PC-3 (cell line): ENCODE results near the gene SSU72. TPM values are rescaled to one million over a fixed set of nuclear protein-coding genes. Genes with fewer than 3 reads are reported as not detected.

Source experiments
- ATAC-seq: fragments of 200-7000 bp; cut with Tn5 transposase; 2 replicates; pipeline ENCODE4 v1.9.1; 2020; ENCODE audit warnings: mild to moderate bottlenecking, moderate library complexity
- BruUV-seq: library from RNA; stranded (reverse); fragments of 400-500 nt; replicated peaks from 2 replicates; lab custom pipeline; 2021; lab: Mats Ljungman, UMichigan
- CTCF ChIA-PET: fragments of 300-600 bp; sonication (Branson Sonifier 250); formaldehyde crosslinking; loops from one replicate; lab custom pipeline; 2022; ENCODE audit warnings: antibody characterized with exemption; lab: Charles Lee
- POLR2A ChIA-PET: fragments of 300-600 bp; sonication (Branson Sonifier 250); formaldehyde crosslinking; loops from one replicate; lab custom pipeline; 2022; ENCODE audit warnings: antibody characterized with exemption; ENCODE audit not compliant: unreplicated experiment; lab: Charles Lee
- DNase-seq: peaks from one replicate; pipeline ENCODE4 v3.0.0-alpha.2; 2015
- H2AFZ ChIP-seq: fragments of 300-600 bp; sonication (generic); 2 replicates; pipeline ENCODE4 v1.6.0; 2016; ENCODE audit warnings: antibody characterized with exemption, low read length
- H3F3A ChIP-seq: fragments of 300-600 bp; sonication (generic); one replicate; pipeline ENCODE4 v1.6.0; 2017; ENCODE audit warnings: antibody characterized with exemption, low read length, control low read depth, mild to moderate bottlenecking; ENCODE audit not compliant: unreplicated experiment
- H3K27ac ChIP-seq: fragments of 300-600 bp; sonication (generic); 2 replicates; pipeline ENCODE4 v1.5.1; 2016; ENCODE audit warnings: mild to moderate bottlenecking, low read length
- H3K27me3 ChIP-seq: fragments of 300-600 bp; sonication (generic); 2 replicates; pipeline ENCODE4 v1.6.1; 2016; ENCODE audit warnings: low read length, mixed read lengths
- H3K36me3 ChIP-seq: fragments of 300-600 bp; sonication (generic); 2 replicates; pipeline ENCODE4 v1.6.1; 2016; ENCODE audit warnings: low read depth, mixed run types, low read length, mixed read lengths
- H3K4me1 ChIP-seq: fragments of 300-600 bp; sonication (generic); 2 replicates; pipeline ENCODE4 v1.5.1; 2016; ENCODE audit warnings: low read length; ENCODE audit not compliant: insufficient read depth
- H3K4me2 ChIP-seq: fragments of 300-600 bp; sonication (generic); 2 replicates; pipeline ENCODE4 v1.6.0; 2016; ENCODE audit warnings: low read length
- H3K4me3 ChIP-seq: fragments of 300-600 bp; sonication (generic); 2 replicates; pipeline ENCODE4 v1.5.1; 2016; ENCODE audit warnings: mild to moderate bottlenecking, low read length, mixed read lengths
- H3K79me2 ChIP-seq: fragments of 300-600 bp; sonication (generic); 2 replicates; pipeline ENCODE4 v1.6.1; 2017; ENCODE audit warnings: low read length, mixed read lengths
- H3K9ac ChIP-seq: fragments of 300-600 bp; sonication (generic); 2 replicates; pipeline ENCODE4 v1.6.0; 2016; ENCODE audit warnings: mild to moderate bottlenecking, low read length
- H3K9me2 ChIP-seq: fragments of 300-600 bp; sonication (generic); replicated peaks from 2 replicates; pipeline ENCODE4 v1.6.1; 2016; ENCODE audit warnings: mixed run types, low read length, mixed read lengths
- H3K9me3 ChIP-seq: fragments of 300-600 bp; sonication (generic); 2 replicates; pipeline ENCODE4 v1.6.1; 2016; ENCODE audit warnings: low read length, mixed read lengths
- H4K20me1 ChIP-seq: fragments of 300-600 bp; sonication (generic); 2 replicates; pipeline ENCODE4 v1.6.1; 2016; ENCODE audit warnings: low read length, mixed read lengths
- EZH2 ChIP-seq: fragments of 300-600 bp; sonication (generic); IDR thresholded peaks from one replicate; pipeline ENCODE4 v1.6.1; 2017; ENCODE audit warnings: antibody characterized with exemption, mild to moderate bottlenecking, low read length; ENCODE audit not compliant: unreplicated experiment
- EZH2phosphoT487 ChIP-seq: fragments of 300-600 bp; sonication (generic); IDR thresholded peaks from 2 replicates; pipeline ENCODE4 v1.6.1; 2018; ENCODE audit warnings: mild to moderate bottlenecking, antibody characterized with exemption, low read length, borderline replicate concordance
- intact Hi-C: fragments of 100-400 bp; cut with micrococcal nuclease; formaldehyde crosslinking; loops from 2 replicates; pipeline ENCODE4 v1.9.0; 2023
- total RNA-seq: library from RNA; depleted of rRNA; stranded (reverse); fragments of >200 nt; gene quantifications from 2 replicates; pipeline ENCODE4 v1.2.3, GENCODE V29; 2014
- TF ChIP-seq, protein P1 (sequence below): fragments of 300-600 bp; sonication (generic); conservative IDR thresholded peaks from 2 replicates; pipeline ENCODE4 v1.5.1; 2017; ENCODE audit warnings: antibody characterized with exemption, low read depth, mild to moderate bottlenecking, low read length

SSU72 gene
- total RNA-seq, 1 experiment from 2014 or later = 283 TPM

DNA sequence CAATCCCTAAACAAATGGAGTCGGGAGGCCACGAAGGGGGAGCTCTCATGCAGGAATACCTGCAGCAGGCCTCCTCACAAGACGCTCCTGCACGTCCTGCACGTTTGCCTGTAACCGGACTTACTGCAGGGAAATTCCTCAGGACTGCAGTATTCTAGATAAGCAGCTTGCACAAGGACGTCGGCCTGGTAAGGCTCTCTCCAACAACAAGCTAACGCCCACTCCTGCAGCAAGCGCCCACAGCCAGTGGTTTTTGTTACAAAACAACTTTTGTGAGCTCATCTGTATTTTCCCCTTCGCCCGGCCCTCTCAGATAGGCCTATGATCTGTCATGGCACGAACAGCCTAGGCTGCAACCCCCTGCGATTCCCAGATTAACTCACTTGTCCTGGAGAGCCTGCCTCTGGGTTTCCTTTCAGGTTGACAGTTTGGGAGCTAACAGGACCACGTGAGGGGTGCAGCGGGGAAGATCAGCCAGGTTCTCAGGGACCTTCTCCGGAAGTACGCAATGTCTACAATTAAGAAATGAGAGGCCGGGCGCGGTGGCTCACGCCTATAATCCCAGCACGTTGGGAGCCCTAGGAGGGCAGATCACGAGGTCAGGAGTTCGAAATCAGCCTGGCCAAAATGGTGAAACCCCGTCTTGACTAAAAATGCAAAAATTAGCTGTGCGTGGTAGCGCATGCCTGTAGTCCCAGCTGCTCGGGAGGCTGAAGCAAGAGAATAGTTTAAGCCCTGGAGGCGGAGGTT is 39.7 kb upstream of the SSU72 start:
- Histone ChIP-seq H3K36me3 (no peaks in the 10 kb centered on the region; the same call in 1 of the 2 replicates), H3K9ac (peak overlapping the region; percentile 98), H4K20me1 (peaks cover 12% of the 10 kb centered on the region; the same call in 1 of the 2 replicates), H3K79me2 (peaks cover 39% of the 10 kb centered on the region), H3K4me3 (peak overlapping the region; percentile 94), H3K9me3 (no peaks in the 10 kb centered on the region), H3K27me3 (no peaks in the 10 kb centered on the region), H2AFZ (peak overlapping the region; percentile 78), H3K27ac (peak overlapping the region; percentile 97), H3K4me2 (peak overlapping the region; percentile 84), H3F3A (peaks cover 4% of the 10 kb centered on the region), H3K9me2 (no peaks in the 10 kb centered on the region), H3K4me1 (peaks cover 28% of the 10 kb centered on the region)
- CTCF ChIA-PET = interaction anchor here (1.0 kb wide), 1 partner anchor 632 kb away, joined by 4 read pairs; the partner anchor contains the start of gene PERM1
- DNase-seq = peak; percentile 83
- intact Hi-C loops = loop anchor here (10.0 kb wide), 1 partner anchor 550 kb away; no protein-coding TSS in a partner anchor
- ATAC-seq = peak; percentile 0; the same call in 1 of the 2 replicates
- TF ChIP-seq, protein P1, sequence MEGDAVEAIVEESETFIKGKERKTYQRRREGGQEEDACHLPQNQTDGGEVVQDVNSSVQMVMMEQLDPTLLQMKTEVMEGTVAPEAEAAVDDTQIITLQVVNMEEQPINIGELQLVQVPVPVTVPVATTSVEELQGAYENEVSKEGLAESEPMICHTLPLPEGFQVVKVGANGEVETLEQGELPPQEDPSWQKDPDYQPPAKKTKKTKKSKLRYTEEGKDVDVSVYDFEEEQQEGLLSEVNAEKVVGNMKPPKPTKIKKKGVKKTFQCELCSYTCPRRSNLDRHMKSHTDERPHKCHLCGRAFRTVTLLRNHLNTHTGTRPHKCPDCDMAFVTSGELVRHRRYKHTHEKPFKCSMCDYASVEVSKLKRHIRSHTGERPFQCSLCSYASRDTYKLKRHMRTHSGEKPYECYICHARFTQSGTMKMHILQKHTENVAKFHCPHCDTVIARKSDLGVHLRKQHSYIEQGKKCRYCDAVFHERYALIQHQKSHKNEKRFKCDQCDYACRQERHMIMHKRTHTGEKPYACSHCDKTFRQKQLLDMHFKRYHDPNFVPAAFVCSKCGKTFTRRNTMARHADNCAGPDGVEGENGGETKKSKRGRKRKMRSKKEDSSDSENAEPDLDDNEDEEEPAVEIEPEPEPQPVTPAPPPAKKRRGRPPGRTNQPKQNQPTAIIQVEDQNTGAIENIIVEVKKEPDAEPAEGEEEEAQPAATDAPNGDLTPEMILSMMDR = no peak
- no peak for TF ChIP-seq EZH2phosphoT487
- no peak for TF ChIP-seq EZH2
- POLR2A ChIA-PET = interaction anchor here (0.5 to 0.7 kb wide), 4 partner anchors 103 to 919 kb away, joined by 3 to 6 read pairs (median 4); partner anchors contain the start of genes MORN1 and RER1
- BruUV-seq = TSS peak; percentile 52

- no peaks in the 10 kb centered on the region for H3K27me3 ChIP-seq
- H3F3A ChIP-seq = peaks cover 4% of the 10 kb centered on the region
- no peaks in the 10 kb centered on the region for H3K9me2 ChIP-seq
- no peaks in the 10 kb centered on the region; the same call in 1 of the 2 replicates for H3K36me3 ChIP-seq
- peak overlapping the region; percentile 78 for H2AFZ ChIP-seq
- DNase-seq = no peak
- peaks cover 12% of the 10 kb centered on the region; the same call in 1 of the 2 replicates for H4K20me1 ChIP-seq
- POLR2A ChIA-PET = interaction anchor here (0.5 to 0.7 kb wide), 3 partner anchors 102 to 919 kb away, joined by 3 to 6 read pairs (median 4); no protein-coding TSS in a partner anchor
- H3K27ac ChIP-seq = peak overlapping the region; percentile 97
- H3K9me3 ChIP-seq = no peaks in the 10 kb centered on the region
- peaks cover 39% of the 10 kb centered on the region for H3K79me2 ChIP-seq
- peaks cover 28% of the 10 kb centered on the region for H3K4me1 ChIP-seq
- CTCF ChIA-PET = no interaction called here
- no peak for TF ChIP-seq EZH2
- TF ChIP-seq, protein P1 = no peak
- no peak for TF ChIP-seq EZH2phosphoT487
- intact Hi-C loops = loop anchor here (10.0 kb wide), 1 partner anchor 549 kb away; no protein-coding TSS in a partner anchor
- H3K4me3 ChIP-seq = peak overlapping the region; percentile 94
- peak overlapping the region; percentile 84 for H3K4me2 ChIP-seq
- no peak for ATAC-seq
- peak overlapping the region; percentile 98 for H3K9ac ChIP-seq
- no TSS peak for BruUV-seq
These were observed 38.9 kb upstream of the SSU72 start for GRCh38 chr1:1613509-1614082.
